ENCODE results near the gene RFC3.

The RFC3 gene

DNA sequence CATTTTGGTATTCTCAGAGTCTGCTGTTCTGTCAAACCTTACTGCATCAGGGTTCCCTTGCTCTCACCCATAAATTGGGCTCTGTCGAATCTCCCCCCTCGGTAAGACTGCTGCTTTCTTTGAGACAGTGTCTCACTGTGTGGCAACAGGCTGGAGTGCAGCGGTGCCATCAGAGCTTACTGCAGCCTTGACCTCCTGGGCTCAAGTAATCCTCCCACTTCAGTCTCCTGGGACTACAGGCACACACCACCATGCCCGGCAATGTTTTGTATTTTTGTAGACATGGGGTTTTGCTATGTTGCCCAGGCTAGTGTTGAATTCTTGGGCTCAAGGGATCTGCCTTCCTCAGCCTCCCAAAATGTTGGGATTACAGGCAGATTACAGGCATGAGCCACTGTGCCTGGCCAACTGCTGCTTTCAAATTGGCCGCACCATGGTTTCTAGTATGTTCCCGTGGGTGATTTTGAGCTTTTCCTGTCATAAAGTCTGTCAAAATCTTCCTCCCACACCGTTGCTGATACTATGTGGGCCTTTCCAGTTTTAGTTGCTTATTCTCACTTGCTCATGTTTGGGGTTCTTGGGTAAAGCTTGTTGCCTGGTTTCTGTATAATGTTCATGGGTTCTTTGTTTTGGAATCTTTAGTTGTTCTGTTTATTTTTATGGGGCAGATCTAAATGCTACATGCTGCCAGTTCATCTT lies 10.6 kb downstream of the RFC3 start:
- no peak for DNase-seq (ENCODE audit: low spot score)
- in situ Hi-C loops (cut with MboI; ENCODE audit: low sequenced_read_pairs, unreplicated experiment) = no loop called here
- no peak for TF ChIP-seq CTCF (IDR thresholded peaks at IDR 0.05; ENCODE audit: borderline replicate concordance, control extremely low read depth, extremely low read depth, insufficient read depth, missing control alignments)

DNA sequence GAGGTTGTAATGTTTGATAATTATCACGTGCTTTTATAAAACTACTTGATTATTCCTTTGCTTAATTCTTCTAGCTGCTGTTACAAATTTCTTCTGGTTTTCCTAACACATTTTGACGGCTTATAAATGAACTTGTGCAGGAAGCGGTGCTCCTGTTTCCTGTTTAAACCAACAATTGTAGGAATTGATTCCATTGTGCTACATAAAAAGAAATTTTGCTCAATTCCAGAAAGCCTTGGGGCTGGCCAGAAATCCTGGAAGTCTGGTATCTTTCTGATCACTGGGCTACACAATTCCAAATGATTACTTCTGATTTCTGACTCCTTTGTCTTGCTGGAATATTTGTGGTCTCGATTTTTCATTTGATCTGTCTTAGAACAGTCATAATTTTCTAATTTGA lies 14.9 kb downstream of the RFC3 start:
- in situ Hi-C loops (cut with MboI; ENCODE audit: low sequenced_read_pairs, unreplicated experiment) = no loop called here
- DNase-seq (ENCODE audit: low spot score) = no peak
- no peak for TF ChIP-seq CTCF (IDR thresholded peaks at IDR 0.05; ENCODE audit: borderline replicate concordance, control extremely low read depth, extremely low read depth, insufficient read depth, missing control alignments)

DNA sequence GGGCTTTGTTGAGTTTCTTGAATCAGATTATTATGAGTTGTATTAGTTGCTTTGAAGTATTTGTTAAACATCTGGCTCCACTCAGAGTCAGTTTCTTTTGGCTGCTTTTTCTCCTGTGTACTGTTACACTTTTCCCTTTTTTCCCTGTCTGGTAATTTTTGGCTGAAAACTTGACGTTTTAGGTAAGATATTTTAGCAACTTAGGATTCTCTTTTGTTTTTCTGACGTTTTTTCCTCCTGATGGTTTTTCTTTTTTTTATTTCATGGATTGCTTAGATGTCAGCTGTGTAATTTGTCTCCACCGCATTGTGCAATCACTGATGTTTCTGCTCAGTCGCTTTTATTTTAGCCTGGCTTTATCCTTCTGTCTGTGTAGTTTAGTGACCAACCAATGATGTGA lies 20.7 kb downstream of the RFC3 start:
- in situ Hi-C loops (cut with MboI; ENCODE audit: low sequenced_read_pairs, unreplicated experiment) = no loop called here
- DNase-seq (ENCODE audit: low spot score) = no peak
- no peak for TF ChIP-seq CTCF (IDR thresholded peaks at IDR 0.05; ENCODE audit: borderline replicate concordance, control extremely low read depth, extremely low read depth, insufficient read depth, missing control alignments)

DNA sequence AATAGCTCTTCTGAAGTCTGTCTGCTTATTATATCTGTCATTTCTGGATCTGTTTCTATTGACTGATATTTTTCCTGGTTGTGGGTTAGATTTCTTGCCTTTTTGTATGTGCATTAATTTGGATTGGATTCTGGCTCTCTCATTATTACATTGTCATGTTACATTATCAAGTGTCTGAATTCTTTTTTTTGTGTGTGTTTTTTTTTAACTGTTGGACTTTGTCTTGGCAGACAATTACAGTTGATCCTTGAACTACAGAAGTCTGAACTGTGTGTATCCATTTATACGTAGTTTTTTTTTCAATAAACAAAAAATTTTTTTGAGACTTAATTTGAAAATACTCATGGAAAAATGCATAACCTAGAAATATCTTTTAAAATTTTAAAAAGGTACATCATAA lies 22.5 kb downstream of the RFC3 start:
- no peak for DNase-seq (ENCODE audit: low spot score)
- no peak for TF ChIP-seq CTCF (IDR thresholded peaks at IDR 0.05; ENCODE audit: borderline replicate concordance, control extremely low read depth, extremely low read depth, insufficient read depth, missing control alignments)
- in situ Hi-C loops (cut with MboI; ENCODE audit: low sequenced_read_pairs, unreplicated experiment) = no loop called here

- DNase-seq (ENCODE audit: low spot score) = no peak
- in situ Hi-C loops (cut with MboI; ENCODE audit: low sequenced_read_pairs, unreplicated experiment) = no loop called here
- no peak for TF ChIP-seq CTCF (IDR thresholded peaks at IDR 0.05; ENCODE audit: borderline replicate concordance, control extremely low read depth, extremely low read depth, insufficient read depth, missing control alignments)
These were observed 24.3 kb downstream of the RFC3 start for GRCh38 chr13:33842207-33842606.

DNA sequence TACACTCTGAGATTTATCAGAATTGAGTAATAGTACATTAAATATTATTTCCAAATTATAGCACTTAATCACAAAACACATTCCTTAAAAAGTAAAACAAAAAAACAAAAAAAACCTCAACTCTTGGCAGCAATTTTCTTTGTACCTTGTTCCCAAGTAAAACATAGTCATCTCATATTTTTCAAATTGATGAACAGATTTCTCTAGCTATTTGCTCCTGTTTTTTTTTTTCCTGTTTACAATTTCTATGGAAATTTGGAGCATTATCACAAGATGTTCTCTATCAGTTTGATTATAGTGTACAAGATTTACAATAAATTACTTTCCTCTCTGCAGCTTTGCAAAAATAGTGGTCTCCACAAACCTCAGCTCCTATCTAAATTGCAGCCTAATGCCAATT lies 25.0 kb downstream of the RFC3 start:
- in situ Hi-C loops (cut with MboI; ENCODE audit: low sequenced_read_pairs, unreplicated experiment) = no loop called here
- no peak for TF ChIP-seq CTCF (IDR thresholded peaks at IDR 0.05; ENCODE audit: borderline replicate concordance, control extremely low read depth, extremely low read depth, insufficient read depth, missing control alignments)
- no peak for DNase-seq (ENCODE audit: low spot score)
